ENCODE measurements around the gene LRRC25. TPM values are rescaled to one million over a fixed set of nuclear protein-coding genes. Genes with fewer than 3 reads are reported as not detected.
A peak's percentile ranks its signal among the peaks of the same experiment; 100 is the strongest.

The LRRC25 gene
- total RNA-seq, 3 donors from 2014 or later: 3.9 to 27.2 (median 7.2) TPM

GRCh38 chr19:18418483-18419194, 21.2 kb upstream of the LRRC25 start:
- no peaks in the 10 kb centered on the region for H3K27me3 ChIP-seq
- no peak for DNase-seq (ENCODE audit: low spot score in 2 of 2)
- H3K36me3 ChIP-seq: no peaks in the 10 kb centered on the region
- peaks cover 22 to 34% of the 10 kb centered on the region in 2 donors for H3K4me1 ChIP-seq
- TF ChIP-seq, protein P1, sequence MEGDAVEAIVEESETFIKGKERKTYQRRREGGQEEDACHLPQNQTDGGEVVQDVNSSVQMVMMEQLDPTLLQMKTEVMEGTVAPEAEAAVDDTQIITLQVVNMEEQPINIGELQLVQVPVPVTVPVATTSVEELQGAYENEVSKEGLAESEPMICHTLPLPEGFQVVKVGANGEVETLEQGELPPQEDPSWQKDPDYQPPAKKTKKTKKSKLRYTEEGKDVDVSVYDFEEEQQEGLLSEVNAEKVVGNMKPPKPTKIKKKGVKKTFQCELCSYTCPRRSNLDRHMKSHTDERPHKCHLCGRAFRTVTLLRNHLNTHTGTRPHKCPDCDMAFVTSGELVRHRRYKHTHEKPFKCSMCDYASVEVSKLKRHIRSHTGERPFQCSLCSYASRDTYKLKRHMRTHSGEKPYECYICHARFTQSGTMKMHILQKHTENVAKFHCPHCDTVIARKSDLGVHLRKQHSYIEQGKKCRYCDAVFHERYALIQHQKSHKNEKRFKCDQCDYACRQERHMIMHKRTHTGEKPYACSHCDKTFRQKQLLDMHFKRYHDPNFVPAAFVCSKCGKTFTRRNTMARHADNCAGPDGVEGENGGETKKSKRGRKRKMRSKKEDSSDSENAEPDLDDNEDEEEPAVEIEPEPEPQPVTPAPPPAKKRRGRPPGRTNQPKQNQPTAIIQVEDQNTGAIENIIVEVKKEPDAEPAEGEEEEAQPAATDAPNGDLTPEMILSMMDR (IDR thresholded peaks at IDR 0.05): no peak
- TF ChIP-seq POLR2A (IDR thresholded peaks at IDR 0.05): no peak
- no peak for TF ChIP-seq POLR2AphosphoS5 (IDR thresholded peaks at IDR 0.05)
- peak overlapping the region; percentile 91 to 92 for H3K27ac ChIP-seq
- H3K9me3 ChIP-seq: no peaks in the 10 kb centered on the region
- peak overlapping the region; percentile 58 to 96 (median 73) for H3K4me3 ChIP-seq
- intact Hi-C loops (cut with DNase I; ENCODE audit: low total_unique reads): loop anchor here (10.0 kb wide), 1 partner anchor 154 kb away; no protein-coding TSS in a partner anchor

GRCh38 chr19:18418029-18418482, 20.6 kb upstream of the LRRC25 start:
- TF ChIP-seq POLR2A (IDR thresholded peaks at IDR 0.05) (no peak), POLR2AphosphoS5 (IDR thresholded peaks at IDR 0.05) (no peak)
- TF ChIP-seq, protein P1 (IDR thresholded peaks at IDR 0.05): no peak
- Histone ChIP-seq H3K4me1 (peaks cover 22 to 34% of the 10 kb centered on the region in 2 donors), H3K27me3 (no peaks in the 10 kb centered on the region), H3K27ac (peak overlapping the region; percentile 91 to 92), H3K4me3 (peak overlapping the region; percentile 34 to 96 (median 73)), H3K36me3 (no peaks in the 10 kb centered on the region), H3K9me3 (no peaks in the 10 kb centered on the region)
- intact Hi-C loops (cut with DNase I; ENCODE audit: low total_unique reads): loop anchor here (10.0 kb wide), 1 partner anchor 153 kb away; no protein-coding TSS in a partner anchor
- DNase-seq (ENCODE audit: low spot score in 2 of 2): no peak

DNA sequence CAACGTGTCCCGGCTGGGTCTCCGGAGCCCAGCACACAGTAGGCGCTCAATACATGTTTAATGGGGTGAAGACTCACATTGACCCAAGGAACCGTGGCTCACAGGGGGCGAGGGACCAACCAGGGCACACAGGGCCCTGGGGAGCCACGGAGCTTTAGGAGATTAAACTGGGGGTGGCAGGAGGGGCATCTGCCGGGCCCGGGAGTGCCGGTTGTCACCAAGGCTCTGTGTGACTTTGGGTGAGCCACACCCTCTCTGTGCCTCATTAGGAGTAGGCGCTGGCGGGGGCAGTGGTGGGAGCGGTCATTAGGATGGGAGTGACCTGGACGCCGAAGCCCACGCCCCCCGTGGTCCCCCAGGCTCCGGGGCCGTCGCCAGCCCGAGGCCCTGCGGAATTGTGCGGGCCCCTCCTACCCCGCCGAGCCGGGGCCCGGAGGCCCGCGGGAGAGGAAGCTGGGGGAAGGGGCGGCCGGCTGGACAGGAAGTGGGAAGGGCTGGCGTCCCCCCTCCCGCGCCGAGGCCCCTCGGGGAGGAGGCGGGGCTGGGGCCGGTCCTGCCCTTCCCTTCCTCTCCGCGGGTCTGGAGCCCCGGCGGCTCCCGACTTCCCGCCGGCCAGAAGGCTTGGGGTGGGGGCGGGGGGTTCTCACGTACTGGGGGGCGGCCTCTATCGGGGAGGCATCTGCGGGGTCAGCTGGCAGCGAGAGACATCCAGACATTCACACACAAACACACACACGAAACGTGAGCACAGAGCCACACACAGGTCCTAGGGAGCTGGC, 20.0 kb upstream of the LRRC25 start:
- peak overlapping the region; percentile 34 to 96 (median 73) for H3K4me3 ChIP-seq
- no peaks in the 10 kb centered on the region for H3K27me3 ChIP-seq
- intact Hi-C loops (cut with DNase I; ENCODE audit: low total_unique reads): loop anchor here (10.0 kb wide), 1 partner anchor 153 kb away; no protein-coding TSS in a partner anchor
- TF ChIP-seq, protein P1 (IDR thresholded peaks at IDR 0.05): no peak
- no peak for TF ChIP-seq POLR2A (IDR thresholded peaks at IDR 0.05)
- TF ChIP-seq POLR2AphosphoS5 (IDR thresholded peaks at IDR 0.05): no peak
- peaks cover 22 to 34% of the 10 kb centered on the region in 2 donors for H3K4me1 ChIP-seq
- no peak for DNase-seq (ENCODE audit: low spot score in 2 of 2)
- peak overlapping the region; percentile 91 to 92 for H3K27ac ChIP-seq
- H3K36me3 ChIP-seq: no peaks in the 10 kb centered on the region
- H3K9me3 ChIP-seq: no peaks in the 10 kb centered on the region

DNA sequence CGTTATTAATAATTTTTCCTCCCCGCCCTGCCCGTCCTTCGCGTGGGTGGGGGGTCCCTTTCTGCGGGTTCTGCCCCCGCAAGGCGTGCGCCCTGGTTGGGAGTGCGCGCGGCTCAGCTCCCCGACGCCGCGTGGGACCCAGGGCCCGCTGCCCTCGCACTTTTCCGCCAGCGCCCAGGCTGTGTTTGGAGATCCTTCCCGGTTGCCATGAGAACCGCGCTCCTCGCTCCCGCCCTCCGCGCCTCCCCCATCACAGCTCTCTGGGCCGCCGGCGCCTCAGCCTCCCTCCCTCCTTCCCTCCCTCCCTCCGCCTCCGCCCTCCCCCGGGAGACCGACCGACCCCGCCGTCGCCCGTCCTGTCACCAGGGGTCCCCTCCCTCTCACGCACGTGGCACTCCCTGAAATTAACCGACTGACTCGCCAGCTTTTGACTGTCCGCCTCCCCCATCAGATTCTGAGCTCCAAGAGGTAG, 19.4 kb upstream of the LRRC25 start:
- Histone ChIP-seq H3K4me1 (peaks cover 22 to 34% of the 10 kb centered on the region in 2 donors), H3K4me3 (peak overlapping the region; percentile 34 to 96 (median 73)), H3K27me3 (no peaks in the 10 kb centered on the region), H3K27ac (peak overlapping the region; percentile 91 to 92), H3K9me3 (no peaks in the 10 kb centered on the region), H3K36me3 (no peaks in the 10 kb centered on the region)
- TF ChIP-seq POLR2A (IDR thresholded peaks at IDR 0.05): no peak
- TF ChIP-seq POLR2AphosphoS5 (IDR thresholded peaks at IDR 0.05): peak in 1 of 3 donors; percentile 30
- intact Hi-C loops (cut with DNase I; ENCODE audit: low total_unique reads): loop anchor here (10.0 kb wide), 1 partner anchor 152 kb away; no protein-coding TSS in a partner anchor
- peak; percentile 83 to 89 for DNase-seq (ENCODE audit: low spot score in 2 of 2)

GRCh38 chr19:18415178-18415867, 17.9 kb upstream of the LRRC25 start:
- Histone ChIP-seq H3K27me3 (no peaks in the 10 kb centered on the region), H3K4me1 (peaks cover 22 to 26% of the 10 kb centered on the region in 2 donors), H3K9me3 (no peaks in the 10 kb centered on the region), H3K36me3 (no peaks in the 10 kb centered on the region), H3K27ac (peak overlapping the region; percentile 91 to 92), H3K4me3 (peak overlapping the region; percentile 16 to 96 (median 42))
- TF ChIP-seq POLR2A (IDR thresholded peaks at IDR 0.05): no peak
- TF ChIP-seq, protein P1 (IDR thresholded peaks at IDR 0.05): no peak
- TF ChIP-seq POLR2AphosphoS5 (IDR thresholded peaks at IDR 0.05): peak in 1 of 3 donors; percentile 73
- DNase-seq (ENCODE audit: low spot score in 2 of 2): peak in 1 of 2 donors; percentile 69
- intact Hi-C loops (cut with DNase I; ENCODE audit: low total_unique reads): loop anchor here (10.0 kb wide), 1 partner anchor 151 kb away; no protein-coding TSS in a partner anchor

Data from breast epithelium (tissue), 4 donors.